ENCODE measurements around the gene OAF.
"Not testable (repeated sequence)": the region's sequence is repeated elsewhere in the genome, so short reads cannot be mapped to it uniquely, and the experiment has no call there.

The OAF gene

DNA sequence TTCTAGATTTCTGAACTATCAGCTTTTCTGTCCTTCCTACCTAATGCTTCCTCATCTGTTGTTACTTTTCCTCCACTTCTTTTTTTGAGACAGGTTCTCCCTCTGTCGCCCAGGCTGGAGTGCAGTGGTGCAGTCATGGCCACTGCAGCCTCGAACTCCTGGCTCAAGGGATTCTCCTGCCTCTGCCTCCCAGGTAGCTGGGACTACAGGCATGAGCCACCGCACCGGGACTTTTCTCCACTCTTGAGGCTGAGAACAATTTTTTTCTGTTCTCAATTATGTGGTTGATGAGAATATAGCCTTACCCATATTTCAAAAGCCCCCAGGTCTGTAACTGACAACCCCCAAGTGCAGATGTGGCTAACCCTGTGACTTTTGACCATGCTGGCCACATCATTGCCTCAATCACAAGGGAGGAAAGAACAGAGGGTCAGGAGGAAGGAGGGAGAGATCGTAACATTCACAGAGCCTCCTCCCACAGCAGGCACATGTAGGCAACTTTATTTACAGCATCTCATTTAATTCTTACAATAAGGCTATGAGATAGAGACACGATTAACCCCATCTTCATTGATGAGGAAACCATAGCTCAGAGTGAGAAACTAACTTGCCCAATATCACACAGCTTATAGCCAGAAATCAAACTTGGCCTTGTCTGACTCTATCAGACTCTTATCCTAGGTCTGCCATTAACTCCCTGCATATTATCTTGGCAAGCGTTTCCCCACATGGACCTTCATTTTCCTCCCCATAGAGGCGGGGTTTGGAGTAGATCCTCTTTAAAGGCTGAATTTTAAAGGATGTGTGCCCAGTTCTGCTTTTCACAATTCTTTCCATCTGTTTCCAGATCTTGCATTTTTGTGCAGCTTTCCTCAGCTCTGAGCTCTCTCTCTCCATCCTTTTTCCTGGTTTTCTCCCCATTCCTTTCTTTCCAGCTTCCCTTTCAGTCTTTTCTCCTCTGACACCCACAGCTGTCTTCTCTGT lies 38.7 kb downstream of the OAF start:
- no peaks in the 10 kb centered on the region for H3K4me1 ChIP-seq (ENCODE audit: control insufficient read depth, insufficient read depth, low read length)
- no peaks in the 10 kb centered on the region for H3K27me3 ChIP-seq (ENCODE audit: control insufficient read depth, insufficient read depth, low read length)
- no peak overlapping the region for H3K4me3 ChIP-seq (ENCODE audit: low read length)
- H3K36me3 ChIP-seq (ENCODE audit: control insufficient read depth, insufficient read depth, low read length) = no peaks in the 10 kb centered on the region
- H3K9ac ChIP-seq (ENCODE audit: low read length) = no peak overlapping the region
- H3K27ac ChIP-seq (ENCODE audit: low read depth, low read length) = no peak overlapping the region

DNA sequence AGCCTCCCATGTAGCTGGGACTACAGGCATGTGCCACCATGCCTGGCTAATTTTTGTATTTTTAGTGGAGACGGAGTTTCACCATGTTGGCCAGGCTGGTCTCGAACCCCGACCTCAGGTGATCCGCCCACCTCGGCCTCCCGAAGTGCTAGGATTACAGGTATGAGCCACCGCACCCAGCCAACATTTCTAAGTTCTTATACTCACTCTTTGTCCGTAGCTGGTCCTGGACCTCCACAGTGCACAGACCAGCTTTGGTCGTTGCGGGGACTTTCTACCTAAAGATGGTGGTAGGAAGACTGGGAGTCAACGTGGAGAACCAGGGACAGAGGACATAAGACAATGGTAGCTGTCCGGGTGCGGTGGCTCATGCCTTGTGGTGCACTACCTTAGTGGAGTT lies 42.5 kb downstream of the OAF start:
- not testable (repeated sequence) for H3K4me1 ChIP-seq (ENCODE audit: control insufficient read depth, insufficient read depth, low read length); H3K27ac ChIP-seq (ENCODE audit: low read depth, low read length); H3K36me3 ChIP-seq (ENCODE audit: control insufficient read depth, insufficient read depth, low read length); H3K4me3 ChIP-seq (ENCODE audit: low read length); H3K9ac ChIP-seq (ENCODE audit: low read length)
- H3K27me3 ChIP-seq (ENCODE audit: control insufficient read depth, insufficient read depth, low read length) = peaks cover 10% of the 10 kb centered on the region

DNA sequence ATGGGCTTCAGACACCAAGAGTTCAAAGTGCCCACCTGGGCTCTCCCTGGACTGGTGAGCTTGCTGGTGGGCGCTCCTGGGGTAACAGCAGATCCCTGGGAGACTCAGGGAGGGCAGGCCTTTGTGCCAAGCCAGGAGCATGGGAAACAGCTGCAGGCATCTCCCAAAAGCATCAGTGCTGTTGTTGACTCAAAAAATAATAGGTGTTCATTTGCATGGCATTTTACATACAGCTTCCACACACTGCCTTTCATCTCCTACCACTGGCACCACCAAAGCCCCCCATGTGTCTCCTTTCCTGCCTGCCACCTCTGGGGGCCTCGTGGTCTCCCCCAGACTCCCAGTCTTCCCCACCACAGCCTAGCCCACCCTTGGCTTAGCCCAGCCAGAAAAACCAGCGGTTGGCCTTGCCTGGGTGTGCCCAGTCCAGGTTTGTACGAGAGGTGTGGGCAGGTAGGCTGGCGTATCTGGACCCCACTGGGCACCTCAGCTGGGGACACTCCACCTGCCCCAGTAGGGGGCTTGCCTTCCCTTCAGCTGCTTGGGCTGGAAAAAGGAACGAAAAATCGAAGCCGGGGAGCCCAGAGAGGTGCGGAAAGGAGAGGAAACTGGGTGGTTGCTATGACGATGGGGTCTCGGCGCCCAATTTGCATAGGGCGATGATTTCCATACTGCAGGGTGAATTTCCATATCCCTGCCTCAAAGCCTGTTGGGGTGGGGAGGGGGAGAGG lies 44.1 kb downstream of the OAF start:
- Histone ChIP-seq H3K4me3 (ENCODE audit: low read length) (no peak overlapping the region), H3K36me3 (ENCODE audit: control insufficient read depth, insufficient read depth, low read length) (no peaks in the 10 kb centered on the region), H3K27me3 (ENCODE audit: control insufficient read depth, insufficient read depth, low read length) (peaks cover 10% of the 10 kb centered on the region), H3K9ac (ENCODE audit: low read length) (no peak overlapping the region), H3K27ac (ENCODE audit: low read depth, low read length) (no peak overlapping the region), H3K4me1 (ENCODE audit: control insufficient read depth, insufficient read depth, low read length) (no peaks in the 10 kb centered on the region)

DNA sequence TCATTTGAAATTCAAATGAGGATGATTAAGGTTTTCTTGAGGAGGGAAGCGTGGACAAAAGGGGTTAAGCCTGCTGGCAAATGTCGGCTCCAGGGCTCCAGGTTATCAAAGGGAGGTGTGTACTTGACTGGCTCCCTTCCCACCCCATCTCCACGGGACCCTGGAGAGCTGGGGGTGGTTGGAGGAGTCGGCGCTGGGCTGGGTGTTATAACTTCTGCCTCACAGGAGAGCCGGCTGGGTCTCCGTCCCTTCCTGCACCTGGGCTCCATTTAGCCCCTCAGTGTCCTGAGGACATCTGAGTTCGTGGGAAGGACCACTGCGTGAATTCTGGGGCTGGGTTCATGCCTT lies 44.7 kb downstream of the OAF start:
- Histone ChIP-seq H3K27ac (ENCODE audit: low read depth, low read length) (no peak overlapping the region), H3K4me3 (ENCODE audit: low read length) (no peak overlapping the region), H3K9ac (ENCODE audit: low read length) (no peak overlapping the region), H3K4me1 (ENCODE audit: control insufficient read depth, insufficient read depth, low read length) (no peaks in the 10 kb centered on the region), H3K27me3 (ENCODE audit: control insufficient read depth, insufficient read depth, low read length) (peaks cover 10% of the 10 kb centered on the region), H3K36me3 (ENCODE audit: control insufficient read depth, insufficient read depth, low read length) (no peaks in the 10 kb centered on the region)

DNA sequence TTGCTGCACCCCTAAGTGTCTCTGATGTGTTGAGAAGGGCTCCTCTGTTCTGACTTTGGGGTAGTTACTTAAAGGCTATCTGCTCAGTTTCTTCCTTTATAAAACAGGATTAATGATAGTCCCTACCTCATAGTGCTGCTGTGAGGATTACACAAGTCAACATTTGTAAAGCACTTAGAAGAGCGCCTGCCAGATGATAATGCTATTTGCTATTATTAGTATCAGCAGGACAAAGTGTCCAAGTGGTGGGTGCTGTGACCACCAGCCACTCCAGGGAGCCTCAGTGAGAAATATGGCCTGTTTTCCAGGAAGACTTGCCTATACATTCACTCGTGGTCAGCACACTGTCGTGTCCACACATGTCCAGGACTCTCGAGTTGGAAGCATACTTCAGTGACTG lies 45.3 kb downstream of the OAF start:
- H3K9ac ChIP-seq (ENCODE audit: low read length) = no peak overlapping the region
- H3K27me3 ChIP-seq (ENCODE audit: control insufficient read depth, insufficient read depth, low read length) = peaks cover 10% of the 10 kb centered on the region
- no peaks in the 10 kb centered on the region for H3K4me1 ChIP-seq (ENCODE audit: control insufficient read depth, insufficient read depth, low read length)
- no peak overlapping the region for H3K27ac ChIP-seq (ENCODE audit: low read depth, low read length)
- no peak overlapping the region for H3K4me3 ChIP-seq (ENCODE audit: low read length)
- H3K36me3 ChIP-seq (ENCODE audit: control insufficient read depth, insufficient read depth, low read length) = no peaks in the 10 kb centered on the region

DNA sequence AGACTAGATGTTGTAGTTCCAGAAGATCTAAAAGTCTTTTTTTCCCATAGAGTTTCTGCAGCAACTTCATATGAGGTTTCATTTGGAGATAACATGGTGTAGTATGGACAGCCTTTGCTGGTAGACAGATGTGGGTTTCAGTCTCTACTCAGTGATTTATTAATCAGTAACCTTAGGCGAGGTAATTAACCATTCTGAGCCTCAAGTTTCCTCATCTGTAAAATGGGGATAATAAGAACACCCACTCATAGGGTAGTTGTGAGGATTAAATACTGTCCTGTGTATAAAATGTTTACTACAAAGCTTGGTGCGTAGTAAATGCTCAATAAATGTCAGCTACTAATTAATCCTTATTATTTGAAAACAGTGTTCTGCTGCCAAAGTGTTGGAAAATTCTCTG lies 45.9 kb downstream of the OAF start:
- Histone ChIP-seq H3K27ac (ENCODE audit: low read depth, low read length) (no peak overlapping the region), H3K27me3 (ENCODE audit: control insufficient read depth, insufficient read depth, low read length) (peaks cover 10% of the 10 kb centered on the region), H3K4me3 (ENCODE audit: low read length) (no peak overlapping the region), H3K9ac (ENCODE audit: low read length) (no peak overlapping the region), H3K36me3 (ENCODE audit: control insufficient read depth, insufficient read depth, low read length) (no peaks in the 10 kb centered on the region), H3K4me1 (ENCODE audit: control insufficient read depth, insufficient read depth, low read length) (no peaks in the 10 kb centered on the region)

DNA sequence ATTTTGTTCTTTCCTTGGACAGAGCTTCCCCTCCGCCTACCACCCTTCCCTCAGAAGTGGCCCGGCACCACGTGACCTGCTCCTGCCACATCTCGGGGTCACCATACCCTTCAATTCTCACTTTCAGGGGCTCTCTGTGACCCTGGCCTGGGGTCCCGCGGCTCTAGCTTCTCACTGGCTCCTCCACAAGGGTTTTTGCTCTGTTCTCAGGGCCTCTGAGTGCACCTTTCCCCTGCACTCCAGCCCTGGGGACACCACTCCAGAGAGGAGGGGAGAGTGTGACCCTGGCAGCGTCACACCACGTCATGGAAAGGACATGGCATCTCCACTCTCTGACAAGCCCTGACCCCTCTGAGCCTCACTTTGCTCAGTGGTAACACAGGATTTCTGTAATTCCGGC lies 46.5 kb downstream of the OAF start:
- Histone ChIP-seq H3K27ac (ENCODE audit: low read depth, low read length) (no peak overlapping the region), H3K36me3 (ENCODE audit: control insufficient read depth, insufficient read depth, low read length) (no peaks in the 10 kb centered on the region), H3K27me3 (ENCODE audit: control insufficient read depth, insufficient read depth, low read length) (peaks cover 10% of the 10 kb centered on the region), H3K4me1 (ENCODE audit: control insufficient read depth, insufficient read depth, low read length) (no peaks in the 10 kb centered on the region), H3K4me3 (ENCODE audit: low read length) (no peak overlapping the region), H3K9ac (ENCODE audit: low read length) (no peak overlapping the region)

DNA sequence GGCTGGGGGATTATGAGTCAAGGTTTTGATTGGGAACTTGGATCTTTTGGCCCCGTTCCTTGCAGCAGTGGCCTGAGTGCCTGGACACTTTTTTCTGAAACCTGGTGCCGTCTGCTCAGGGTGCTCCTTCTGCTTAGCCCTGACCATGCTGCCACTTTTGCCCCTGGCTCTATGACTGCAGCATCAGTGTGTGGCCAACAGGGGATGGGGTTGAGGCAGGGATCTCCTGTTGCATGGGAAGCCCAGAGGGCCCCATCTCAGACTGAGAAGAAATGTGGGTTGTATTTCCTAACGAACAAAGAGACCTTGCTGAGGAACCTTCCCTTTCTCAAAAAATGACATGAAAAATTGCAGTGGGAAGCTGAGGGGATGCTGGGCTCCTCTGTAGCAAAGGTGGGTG lies 47.8 kb downstream of the OAF start:
- Histone ChIP-seq H3K9ac (ENCODE audit: low read length) (no peak overlapping the region), H3K4me3 (ENCODE audit: low read length) (no peak overlapping the region), H3K36me3 (ENCODE audit: control insufficient read depth, insufficient read depth, low read length) (no peaks in the 10 kb centered on the region), H3K27me3 (ENCODE audit: control insufficient read depth, insufficient read depth, low read length) (peaks cover 10% of the 10 kb centered on the region), H3K27ac (ENCODE audit: low read depth, low read length) (no peak overlapping the region), H3K4me1 (ENCODE audit: control insufficient read depth, insufficient read depth, low read length) (no peaks in the 10 kb centered on the region)

DNA sequence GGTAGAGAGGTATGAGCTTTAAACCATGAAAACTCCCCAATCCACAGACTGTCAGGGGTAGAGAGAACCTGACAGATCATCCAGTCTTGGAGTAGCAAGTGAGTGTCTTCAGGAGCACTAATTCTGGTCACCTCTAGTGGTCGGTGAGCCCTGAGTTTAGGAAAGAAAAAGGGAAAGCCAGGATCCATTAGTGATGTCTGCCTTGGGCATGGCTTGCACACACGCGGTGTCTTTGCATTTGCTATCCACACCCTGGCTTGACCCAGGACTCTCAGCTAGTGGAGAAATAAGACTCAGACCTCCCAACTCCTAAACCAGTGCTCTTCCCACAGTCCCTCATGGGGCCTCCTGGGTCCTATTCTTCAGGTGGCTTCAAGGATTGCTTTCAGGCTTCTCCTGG lies 48.4 kb downstream of the OAF start:
- H3K27ac ChIP-seq (ENCODE audit: low read depth, low read length) = no peak overlapping the region

DNA sequence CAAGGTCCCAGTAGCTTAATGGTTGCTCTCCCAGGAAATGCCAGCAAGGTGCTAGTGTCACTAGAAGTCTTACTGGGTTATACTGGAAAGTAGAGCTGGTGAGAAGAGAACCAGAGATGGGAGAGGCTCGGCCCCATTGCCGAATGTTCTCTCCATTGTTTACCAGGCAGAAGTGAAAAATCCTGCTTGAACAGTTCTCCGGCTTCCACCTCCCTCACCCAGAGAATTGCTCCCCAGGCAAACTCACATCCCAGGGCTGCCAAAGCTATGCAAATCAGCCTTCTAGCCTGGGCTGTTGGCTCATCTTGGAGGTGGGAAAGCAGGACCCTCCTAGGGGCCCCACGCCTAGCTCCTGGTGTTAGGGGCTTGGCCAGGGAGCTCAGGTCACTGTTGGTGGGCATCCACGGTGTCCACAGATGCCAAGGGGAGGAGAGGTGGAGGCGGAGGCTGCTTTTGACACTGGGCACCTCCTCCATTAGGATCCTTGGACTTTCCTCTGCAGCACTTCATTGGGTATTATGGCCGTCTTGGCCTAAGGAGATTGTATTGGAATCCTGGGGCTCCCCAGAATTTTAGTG lies 49.2 kb downstream of the OAF start:
- H3K4me1 ChIP-seq (ENCODE audit: control insufficient read depth, insufficient read depth, low read length) = no peaks in the 10 kb centered on the region
- H3K27me3 ChIP-seq (ENCODE audit: control insufficient read depth, insufficient read depth, low read length) = peaks cover 9% of the 10 kb centered on the region
- H3K27ac ChIP-seq (ENCODE audit: low read depth, low read length) = no peak overlapping the region
- no peak overlapping the region for H3K9ac ChIP-seq (ENCODE audit: low read length)
- H3K4me3 ChIP-seq (ENCODE audit: low read length) = no peak overlapping the region
- no peaks in the 10 kb centered on the region for H3K36me3 ChIP-seq (ENCODE audit: control insufficient read depth, insufficient read depth, low read length)

More for the DNA sequence above, 48.4 kb downstream of the OAF start:
- Histone ChIP-seq H3K9ac (ENCODE audit: low read length) (no peak overlapping the region), H3K4me3 (ENCODE audit: low read length) (no peak overlapping the region), H3K4me1 (ENCODE audit: control insufficient read depth, insufficient read depth, low read length) (no peaks in the 10 kb centered on the region), H3K27me3 (ENCODE audit: control insufficient read depth, insufficient read depth, low read length) (peaks cover 10% of the 10 kb centered on the region), H3K36me3 (ENCODE audit: control insufficient read depth, insufficient read depth, low read length) (no peaks in the 10 kb centered on the region)

DNA sequence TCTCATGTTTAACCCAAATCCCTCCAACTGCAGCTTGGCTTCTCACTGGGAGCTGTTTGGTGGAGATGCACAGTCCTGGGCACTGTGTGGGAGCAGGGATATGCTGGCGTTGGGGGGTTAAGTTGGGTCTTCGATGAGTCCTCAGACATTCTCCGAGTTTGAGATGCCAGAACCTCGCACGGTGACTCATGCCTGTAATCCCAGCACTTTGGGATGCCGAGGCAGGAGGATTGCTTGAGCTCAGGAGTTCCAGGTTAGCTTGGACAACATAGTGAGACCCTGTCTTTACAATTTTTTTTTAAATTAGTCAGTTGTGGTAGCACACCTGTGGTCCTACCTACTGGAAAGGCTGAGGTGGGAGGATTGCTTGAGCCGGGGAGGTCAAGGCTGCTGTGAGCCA lies 49.8 kb downstream of the OAF start:
- no peak overlapping the region for H3K4me3 ChIP-seq (ENCODE audit: low read length)

DNA sequence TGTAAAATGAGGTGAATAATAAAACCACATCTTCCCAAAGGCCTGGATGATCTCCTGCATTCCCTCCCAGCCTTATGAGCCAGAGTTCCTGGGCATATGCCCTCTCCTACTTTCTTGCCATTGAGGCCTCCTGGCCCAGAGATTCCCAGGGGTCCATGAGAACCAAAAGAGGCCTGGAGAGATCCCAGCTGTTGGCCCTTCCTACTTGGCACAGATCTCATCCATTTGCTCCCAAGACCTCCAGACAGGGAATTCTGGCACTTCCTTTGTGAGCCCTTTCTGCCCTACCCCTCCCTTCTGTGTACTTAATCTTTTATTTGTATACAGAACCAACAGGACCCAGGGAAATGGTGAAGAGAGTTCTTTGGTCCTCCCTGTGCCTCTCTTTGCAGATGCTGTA lies 50.5 kb downstream of the OAF start:
- no peak overlapping the region for H3K4me3 ChIP-seq (ENCODE audit: low read length)
- H3K27ac ChIP-seq (ENCODE audit: low read depth, low read length) = no peak overlapping the region
- no peak overlapping the region for H3K9ac ChIP-seq (ENCODE audit: low read length)
- H3K36me3 ChIP-seq (ENCODE audit: control insufficient read depth, insufficient read depth, low read length) = no peaks in the 10 kb centered on the region
- no peaks in the 10 kb centered on the region for H3K4me1 ChIP-seq (ENCODE audit: control insufficient read depth, insufficient read depth, low read length)
- H3K27me3 ChIP-seq (ENCODE audit: control insufficient read depth, insufficient read depth, low read length) = peaks cover 3% of the 10 kb centered on the region

More for the DNA sequence above, 49.8 kb downstream of the OAF start:
- H3K36me3 ChIP-seq (ENCODE audit: control insufficient read depth, insufficient read depth, low read length) = no peaks in the 10 kb centered on the region
- no peak overlapping the region for H3K9ac ChIP-seq (ENCODE audit: low read length)
- no peak overlapping the region for H3K27ac ChIP-seq (ENCODE audit: low read depth, low read length)
- H3K27me3 ChIP-seq (ENCODE audit: control insufficient read depth, insufficient read depth, low read length) = peaks cover 4% of the 10 kb centered on the region
- no peaks in the 10 kb centered on the region for H3K4me1 ChIP-seq (ENCODE audit: control insufficient read depth, insufficient read depth, low read length)

All from rectal smooth muscle tissue (tissue), 1 donor.